ENCODE data around the gene CTU2.

DNA sequence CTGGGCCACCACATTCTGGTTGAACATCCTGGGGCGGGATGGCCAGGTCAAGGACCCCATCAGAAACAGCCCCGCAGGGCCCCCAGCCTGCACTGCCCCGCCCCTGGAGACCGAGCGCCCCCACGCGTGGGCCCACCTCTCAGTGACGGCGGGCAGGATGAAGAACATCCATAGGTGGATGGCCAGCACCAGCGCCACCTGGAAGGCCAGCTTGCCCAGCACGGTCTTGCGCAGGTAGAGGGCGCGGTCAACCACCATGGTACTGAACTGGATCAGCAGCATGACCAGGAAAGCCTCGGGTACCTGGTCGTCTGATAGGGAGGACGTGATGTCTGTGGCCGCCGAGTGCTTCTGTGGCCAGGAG lies 13.6 kb downstream of the CTU2 start:
- TF ChIP-seq GATA2 (IDR thresholded peaks at IDR 0.05; ENCODE audit: low read depth, low read length) (no peak), GATA3 (IDR thresholded peaks at IDR 0.05; ENCODE audit: low read depth, low read length) (no peak)

All from SH-SY5Y (cell line).